ENCODE results near the gene KCNK17.

GRCh38 chr6:39261751-39262150 lies 52.5 kb downstream of the KCNK17 start:
- TF ChIP-seq, protein P1, sequence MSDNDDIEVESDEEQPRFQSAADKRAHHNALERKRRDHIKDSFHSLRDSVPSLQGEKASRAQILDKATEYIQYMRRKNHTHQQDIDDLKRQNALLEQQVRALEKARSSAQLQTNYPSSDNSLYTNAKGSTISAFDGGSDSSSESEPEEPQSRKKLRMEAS (IDR thresholded peaks at IDR 0.05; ENCODE audit: insufficient read depth, insufficient read length): no peak
- TF ChIP-seq, protein P2, sequence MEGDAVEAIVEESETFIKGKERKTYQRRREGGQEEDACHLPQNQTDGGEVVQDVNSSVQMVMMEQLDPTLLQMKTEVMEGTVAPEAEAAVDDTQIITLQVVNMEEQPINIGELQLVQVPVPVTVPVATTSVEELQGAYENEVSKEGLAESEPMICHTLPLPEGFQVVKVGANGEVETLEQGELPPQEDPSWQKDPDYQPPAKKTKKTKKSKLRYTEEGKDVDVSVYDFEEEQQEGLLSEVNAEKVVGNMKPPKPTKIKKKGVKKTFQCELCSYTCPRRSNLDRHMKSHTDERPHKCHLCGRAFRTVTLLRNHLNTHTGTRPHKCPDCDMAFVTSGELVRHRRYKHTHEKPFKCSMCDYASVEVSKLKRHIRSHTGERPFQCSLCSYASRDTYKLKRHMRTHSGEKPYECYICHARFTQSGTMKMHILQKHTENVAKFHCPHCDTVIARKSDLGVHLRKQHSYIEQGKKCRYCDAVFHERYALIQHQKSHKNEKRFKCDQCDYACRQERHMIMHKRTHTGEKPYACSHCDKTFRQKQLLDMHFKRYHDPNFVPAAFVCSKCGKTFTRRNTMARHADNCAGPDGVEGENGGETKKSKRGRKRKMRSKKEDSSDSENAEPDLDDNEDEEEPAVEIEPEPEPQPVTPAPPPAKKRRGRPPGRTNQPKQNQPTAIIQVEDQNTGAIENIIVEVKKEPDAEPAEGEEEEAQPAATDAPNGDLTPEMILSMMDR (IDR thresholded peaks at IDR 0.05; ENCODE audit: extremely low read depth in 1 of 2, insufficient read depth in 1 of 2, low read depth in 1 of 2, low read length in 2 of 2): no peak
- TF ChIP-seq POLR2A (IDR thresholded peaks at IDR 0.05; ENCODE audit: low read depth, low read length): no peak
- no peak for TF ChIP-seq EZH2 (IDR thresholded peaks at IDR 0.05; ENCODE audit: borderline replicate concordance, low read depth, low read length, severe bottlenecking)
